GM23248 (cell line): ENCODE data around the gene KPNA6.

Source experiments
- EZH2 ChIP-seq: fragments of 200-600 bp; sonication (generic); IDR thresholded peaks from 2 replicates; pipeline ENCODE4 v1.6.1; 2018; ENCODE audit warnings: antibody characterized with exemption, mild to moderate bottlenecking; ENCODE audit not compliant: insufficient read depth, poor library complexity, severe bottlenecking
- EZH2phosphoT487 ChIP-seq: fragments of 200-600 bp; sonication (generic); IDR thresholded peaks from 2 replicates; pipeline ENCODE4 v1.6.1; 2018; ENCODE audit warnings: antibody characterized with exemption, moderate library complexity, mild to moderate bottlenecking, low read depth; ENCODE audit not compliant: insufficient read depth

DNA sequence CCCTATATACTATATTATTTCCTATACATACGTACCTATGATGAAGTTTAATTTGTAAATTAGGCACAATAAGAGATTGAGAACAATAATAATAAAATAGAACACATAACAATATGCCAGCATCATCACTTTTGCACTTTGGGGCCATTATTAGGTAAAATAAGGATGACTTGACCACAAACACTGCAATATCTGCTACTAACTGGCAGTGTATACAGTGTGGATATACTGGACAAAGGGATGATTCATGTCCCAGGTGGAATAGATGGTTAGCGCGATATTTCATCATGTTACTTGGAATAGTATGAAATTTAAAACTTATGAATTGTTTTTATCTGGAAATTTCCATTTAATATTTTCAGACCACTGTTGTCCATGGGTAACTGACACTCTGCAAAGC lies 36.2 kb downstream of the KPNA6 start:
- no peak for TF ChIP-seq EZH2phosphoT487
- TF ChIP-seq EZH2: no peak
